Esophagus muscularis mucosa (tissue), 4 donors: Measurements from ENCODE around the gene SLC4A1. TPM values are rescaled to one million over a fixed set of nuclear protein-coding genes. Genes with fewer than 3 reads are reported as not detected.

Source experiments
- DNase-seq: peaks from one replicate; pipeline ENCODE4 v3.0.0-alpha.2; 2017; ENCODE audit errors: extremely low spot score
- H3K27ac ChIP-seq, 4 donors: fragments of 200-600 bp; sonication (generic); replicated peaks in 1 of 4; 1 replicate in 3 of 4; 2 replicates in 1 of 4; pipeline ENCODE4 v1.5.1; 2016 to 2019; ENCODE audit warnings: mild to moderate bottlenecking in 1 of 4
- H3K27me3 ChIP-seq, 4 donors: fragments of 200-600 bp; sonication (generic); one replicate each; pipeline versions ENCODE4 v1.5.1 to v1.6.0; 2016 to 2019
- H3K36me3 ChIP-seq, 4 donors: fragments of 200-600 bp; sonication (generic); one replicate each; pipeline ENCODE4 v1.5.1; 2016 to 2019
- H3K4me1 ChIP-seq, 4 donors: fragments of 200-600 bp; sonication (generic); one replicate each; pipeline ENCODE4 v1.5.1; 2016 to 2019
- H3K4me3 ChIP-seq, 4 donors: fragments of 200-600 bp; sonication (generic); 1 replicate in 2 of 4; 2 replicates in 2 of 4; pipeline ENCODE4 v1.5.1; 2016 to 2019; ENCODE audit warnings: mild to moderate bottlenecking in 4 of 4, moderate library complexity in 1 of 4
- H3K9me3 ChIP-seq, 4 donors: fragments of 200-600 bp; sonication (generic); 1 replicate in 3 of 4; 2 replicates in 1 of 4; pipeline ENCODE4 v1.5.1; 2016 to 2019
- EP300 ChIP-seq: sonication (generic); formaldehyde crosslinking; IDR thresholded peaks from one replicate; pipeline ENCODE4 v1.6.1; 2017; ENCODE audit warnings: antibody characterized with exemption
- POLR2AphosphoS5 ChIP-seq, 2 donors: sonication (generic); formaldehyde crosslinking; IDR thresholded peaks; one replicate each; pipeline ENCODE4 v1.6.1; 2017; ENCODE audit warnings: antibody characterized with exemption in 2 of 2
- WGBS: methylation state at CpG from one replicate; pipeline ENCODE4 v1.1.5; 2018; 5-methylcytosine and 5-hydroxymethylcytosine counted together
- intact Hi-C: fragments of 100-400 bp; cut with DNase I; formaldehyde crosslinking; loops from one replicate; pipeline ENCODE4 v1.15.1; 2023
- small RNA-seq, 3 donors: library from RNA; depleted of rRNA; stranded (forward); fragments of <200 nt; gene quantifications; one replicate each; pipeline ENCODE3, GENCODE V24; 2016
- total RNA-seq, 4 donors: library from RNA; depleted of rRNA; stranded (reverse); fragments of >200 nt; gene quantifications; one replicate each; pipeline versions ENCODE4 v1.1.0 to v1.2.1, GENCODE V29; 2016

The SLC4A1 gene
- total RNA-seq, 4 donors from 2014 or later = 0.11 to 2.0 (median 0.19) TPM; not detected in 1

DNA sequence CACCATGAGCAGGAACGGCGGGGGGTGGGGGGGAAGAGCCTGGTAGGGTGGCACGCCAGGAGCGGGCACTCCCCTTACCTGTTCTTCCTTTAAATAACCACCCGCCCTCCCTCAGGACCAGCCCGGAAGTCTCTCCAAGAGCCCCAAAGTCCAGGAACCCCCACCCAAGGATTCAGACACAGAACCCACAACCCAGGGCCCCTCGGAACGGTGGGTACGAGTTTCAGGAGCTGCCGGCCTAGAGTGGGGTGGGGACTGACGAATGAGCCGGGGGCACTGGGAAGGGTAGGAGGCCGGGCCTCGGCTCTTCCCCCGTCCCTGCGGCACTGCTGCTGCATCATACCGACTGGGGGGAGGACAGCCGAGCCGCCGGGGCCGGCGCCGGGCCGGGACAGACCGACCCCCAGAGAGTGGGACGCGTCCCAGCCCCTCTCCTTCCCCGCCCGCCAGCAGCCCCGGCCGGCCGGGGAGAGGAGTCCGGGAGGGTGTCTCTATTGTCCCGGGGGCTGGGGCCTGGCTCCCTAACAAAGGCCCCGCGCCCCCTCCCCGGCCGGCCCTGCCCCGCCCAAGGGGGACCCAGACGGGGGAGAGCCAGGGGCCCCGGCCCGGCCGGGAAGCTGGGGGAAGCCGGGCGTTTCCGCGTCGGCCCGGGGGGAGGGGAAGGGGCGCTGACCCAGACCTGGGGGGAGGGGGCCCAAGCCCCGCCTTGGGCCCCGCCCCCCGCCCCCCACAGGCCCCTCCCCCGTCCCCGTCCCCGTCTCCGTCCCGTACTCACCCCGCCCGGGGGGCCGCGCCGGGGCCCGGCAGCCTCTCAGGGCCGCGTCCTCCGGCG is 69.0 kb downstream of the SLC4A1 start:
- intact Hi-C loops = no loop called here
- peaks cover 17 to 38% (median 36%) of the 10 kb centered on the region in 4 donors for H3K4me1 ChIP-seq
- no peaks in the 10 kb centered on the region for H3K27me3 ChIP-seq
- H3K27ac ChIP-seq = peak overlapping the region; percentile 98 to 100 (median 99)
- peak overlapping the region; percentile 92 to 96 (median 94) for H3K4me3 ChIP-seq
- no peaks in the 10 kb centered on the region for H3K9me3 ChIP-seq
- DNase-seq = no peak
- TF ChIP-seq EP300 (no peak), POLR2AphosphoS5 (IDR thresholded peaks at IDR 0.05) (peak in 1 of 2 donors; percentile 53)
- 0% methylated on average over 1 of the region's 68 CpGs for WGBS
- H3K36me3 ChIP-seq = peaks cover 17 to 38% (median 36%) of the 10 kb centered on the region in 4 donors

Small RNAs within 50 kb of the gene (small RNA-seq; reads per million reads assigned to genes)
- gene MIR6782 (0 reads per million in 3 donors), gene RF00012 (0 reads per million in 3 donors), gene RN7SL507P (0 reads per million in 3 donors), gene RNU6-453P (0 to 0.19 (median 0.08) reads per million in 3 donors)

Other genes starting within 250 kb of the SLC4A1 start
- gene LSM12, start 201.5 kb downstream of the SLC4A1 start, total RNA-seq = 10 to 100 TPM; 37.8 to 59.2 (median 46.0) TPM
- 10 to 100 TPM; 23.9 to 37.5 (median 30.7) TPM for gene G6PC3, start 197.4 kb downstream of the SLC4A1 start, total RNA-seq
- 100 to 1,000 TPM in 3 of 4 donors, 10 to 100 TPM in 1; 75.6 to 237 (median 130) TPM for gene HDAC5, start 144.5 kb downstream of the SLC4A1 start, total RNA-seq
- gene HROB, start 126.2 kb downstream of the SLC4A1 start, total RNA-seq = 1 to 10 TPM; 1.7 to 4.6 (median 2.6) TPM
- gene ASB16, start 97.4 kb downstream of the SLC4A1 start, total RNA-seq = 10 to 100 TPM in 1 of 4 donors, 1 to 10 TPM in 3; 3.3 to 10.8 (median 6.0) TPM
- 10 to 100 TPM; 25.3 to 50.3 (median 33.4) TPM for gene TMUB2, start 81.2 kb downstream of the SLC4A1 start, total RNA-seq
- 10 to 100 TPM; 41.9 to 72.6 (median 50.0) TPM for gene ATXN7L3, start 68.3 kb downstream of the SLC4A1 start, total RNA-seq
- gene UBTF, start 48.5 kb downstream of the SLC4A1 start, total RNA-seq = 10 to 100 TPM; 48.7 to 78.8 (median 66.1) TPM
- gene RUNDC3A, start 40.5 kb upstream of the SLC4A1 start, total RNA-seq = 1 to 10 TPM in 3 of 4 donors, under 1 TPM in 1; 0.42 to 2.8 (median 1.7) TPM
- gene SLC25A39, start 56.7 kb upstream of the SLC4A1 start, total RNA-seq = 10 to 100 TPM; 41.1 to 69.0 (median 56.8) TPM
- gene GRN, start 77.2 kb upstream of the SLC4A1 start, total RNA-seq = 100 to 1,000 TPM; 169 to 313 (median 260) TPM
- gene FAM171A2, start 95.7 kb upstream of the SLC4A1 start, total RNA-seq = 1 to 10 TPM in 2 of 4 donors, under 1 TPM in 2; 0.42 to 2.0 (median 1.2) TPM
- 1 to 10 TPM in 2 of 4 donors, under 1 TPM in 2; 0.42 to 1.7 (median 1.0) TPM for gene ITGA2B, start 121.5 kb upstream of the SLC4A1 start, total RNA-seq
- 10 to 100 TPM; 21.0 to 51.1 (median 27.9) TPM for gene GPATCH8, start 235.3 kb upstream of the SLC4A1 start, total RNA-seq